ENCODE measurements around the gene HMOX2.

HMOX2 gene

DNA sequence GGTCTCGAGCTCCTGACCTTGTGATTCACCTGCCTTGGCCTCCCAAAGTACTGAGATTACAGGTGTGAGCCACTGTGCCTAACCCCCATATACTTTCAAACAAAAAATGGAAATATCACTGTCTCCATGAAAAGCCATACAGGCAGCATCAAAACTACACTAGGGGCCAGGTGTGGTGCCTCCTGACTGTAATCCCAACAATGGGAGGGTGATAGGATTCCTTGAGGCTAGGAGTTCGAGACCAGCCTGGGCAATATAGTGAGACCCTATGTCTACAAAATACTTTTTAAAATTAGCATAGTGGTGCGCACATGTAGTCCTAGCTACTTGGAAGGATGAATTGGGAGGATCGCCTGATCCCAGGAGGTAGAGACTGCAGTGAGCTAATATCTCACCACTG is 15.7 kb downstream of the HMOX2 start:
- Histone ChIP-seq H3F3A (ENCODE audit: control insufficient read depth, insufficient read depth) (no peaks in the 10 kb centered on the region), H3K4me3 (ENCODE audit: low read length) (no peak overlapping the region), H3K79me2 (ENCODE audit: control insufficient read depth, low read length) (peaks cover 62% of the 10 kb centered on the region), H3K36me3 (ENCODE audit: control insufficient read depth, low read length) (peaks cover 21% of the 10 kb centered on the region), H3K4me1 (ENCODE audit: control insufficient read depth, low read length) (no peaks in the 10 kb centered on the region), H3K27ac (ENCODE audit: low read depth, low read length) (no peak overlapping the region), H3K9me3 (ENCODE audit: control insufficient read depth, insufficient read depth, low read length) (no peaks in the 10 kb centered on the region), H3K4me2 (ENCODE audit: low read length) (no peak overlapping the region), H3K27me3 (ENCODE audit: control insufficient read depth, low read length) (no peaks in the 10 kb centered on the region), H3K9me2 (replicated peaks; ENCODE audit: control insufficient read depth, low read length) (no peaks in the 10 kb centered on the region), H4K20me1 (ENCODE audit: control insufficient read depth, insufficient read depth, low read depth, low read length) (no peaks in the 10 kb centered on the region; the same call in 1 of the 2 replicates)
- no peak for TF ChIP-seq EZH2phosphoT487 (IDR thresholded peaks at IDR 0.05; ENCODE audit: borderline replicate concordance, low read length)
- no peak for TF ChIP-seq CTCF (IDR thresholded peaks at IDR 0.05; ENCODE audit: low read depth, low read length, poor library complexity, severe bottlenecking)

- H3K36me3 ChIP-seq (ENCODE audit: control insufficient read depth, low read length) = peaks cover 22% of the 10 kb centered on the region; the same call in 1 of the 2 replicates
- H3K4me2 ChIP-seq (ENCODE audit: low read length) = no peak overlapping the region
- TF ChIP-seq CTCF (IDR thresholded peaks at IDR 0.05; ENCODE audit: low read depth, low read length, poor library complexity, severe bottlenecking) (no peak), EZH2phosphoT487 (IDR thresholded peaks at IDR 0.05; ENCODE audit: borderline replicate concordance, low read length) (no peak)
- H3K79me2 ChIP-seq (ENCODE audit: control insufficient read depth, low read length) = peaks cover 83% of the 10 kb centered on the region
- H4K20me1 ChIP-seq (ENCODE audit: control insufficient read depth, insufficient read depth, low read depth, low read length) = peaks cover 8% of the 10 kb centered on the region; the same call in 1 of the 2 replicates
- H3K9me2 ChIP-seq (replicated peaks; ENCODE audit: control insufficient read depth, low read length) = no peaks in the 10 kb centered on the region
- H3K27me3 ChIP-seq (ENCODE audit: control insufficient read depth, low read length) = no peaks in the 10 kb centered on the region
- H3K4me3 ChIP-seq (ENCODE audit: low read length) = no peak overlapping the region
- H3K4me1 ChIP-seq (ENCODE audit: control insufficient read depth, low read length) = no peaks in the 10 kb centered on the region
- H3F3A ChIP-seq (ENCODE audit: control insufficient read depth, insufficient read depth) = no peaks in the 10 kb centered on the region
- no peaks in the 10 kb centered on the region for H3K9me3 ChIP-seq (ENCODE audit: control insufficient read depth, insufficient read depth, low read length)
- no peak overlapping the region for H3K27ac ChIP-seq (ENCODE audit: low read depth, low read length)
Measured at GRCh38 chr16:4494746-4495490, 18.7 kb downstream of the HMOX2 start.

- Histone ChIP-seq H3K27ac (ENCODE audit: low read depth, low read length) (no peak overlapping the region), H3K9me2 (replicated peaks; ENCODE audit: control insufficient read depth, low read length) (no peaks in the 10 kb centered on the region), H3K4me3 (ENCODE audit: low read length) (no peak overlapping the region), H4K20me1 (ENCODE audit: control insufficient read depth, insufficient read depth, low read depth, low read length) (peaks cover 8% of the 10 kb centered on the region; the same call in 1 of the 2 replicates), H3K27me3 (ENCODE audit: control insufficient read depth, low read length) (no peaks in the 10 kb centered on the region), H3K79me2 (ENCODE audit: control insufficient read depth, low read length) (peaks cover 83% of the 10 kb centered on the region), H3K9me3 (ENCODE audit: control insufficient read depth, insufficient read depth, low read length) (no peaks in the 10 kb centered on the region), H3F3A (ENCODE audit: control insufficient read depth, insufficient read depth) (no peaks in the 10 kb centered on the region), H3K4me1 (ENCODE audit: control insufficient read depth, low read length) (no peaks in the 10 kb centered on the region), H3K36me3 (ENCODE audit: control insufficient read depth, low read length) (peaks cover 18% of the 10 kb centered on the region; the same call in 1 of the 2 replicates), H3K4me2 (ENCODE audit: low read length) (no peak overlapping the region)
- TF ChIP-seq CTCF (IDR thresholded peaks at IDR 0.05; ENCODE audit: low read depth, low read length, poor library complexity, severe bottlenecking) (no peak), EZH2phosphoT487 (IDR thresholded peaks at IDR 0.05; ENCODE audit: borderline replicate concordance, low read length) (no peak)
Measured at GRCh38 chr16:4495766-4496165, 19.6 kb downstream of the HMOX2 start.
